NOMO-1 (cell line): ENCODE results near the gene IL23R.
A peak's percentile ranks its signal among the peaks of the same experiment; 100 is the strongest.

Source experiments
- DNase-seq, 2 experiments: peaks; one replicate each; lab custom pipeline; 2025; ENCODE audit not compliant: unreplicated experiment in 2 of 2; lab: John Stamatoyannopoulos, UW

IL23R gene

GRCh38 chr1:67148516-67149178, 17.6 kb upstream of the IL23R start:
- no peak for DNase-seq

DNA sequence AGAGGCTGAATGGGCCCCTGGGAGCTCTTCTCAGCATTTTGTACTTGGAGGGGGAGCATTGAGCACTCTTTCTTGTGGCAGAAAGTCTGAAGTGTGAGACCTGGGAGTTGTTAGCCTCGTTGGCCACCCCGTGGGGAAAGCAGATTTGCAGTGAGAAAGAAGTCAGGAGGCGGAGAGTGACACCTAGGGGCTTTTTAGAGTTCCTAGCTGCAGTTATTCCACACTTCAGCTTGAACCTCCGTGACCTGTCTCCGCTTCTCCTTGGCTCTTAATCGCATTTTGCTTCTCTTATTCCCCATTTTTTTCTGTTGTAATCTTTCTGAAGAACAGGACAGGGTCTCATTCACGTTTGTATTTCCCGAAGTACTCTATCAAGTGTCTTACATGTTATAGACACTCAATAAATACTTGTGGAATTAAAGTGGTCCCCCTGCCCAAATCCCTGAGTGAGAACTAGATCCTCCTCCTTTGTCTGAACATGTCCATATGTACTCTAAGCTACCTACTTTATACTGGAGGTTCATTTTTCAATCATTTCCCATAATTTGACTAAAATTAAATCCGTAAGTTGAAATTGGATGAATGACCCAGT, 17.0 kb upstream of the IL23R start:
- peak; percentile 51 to 62 for DNase-seq

DNA sequence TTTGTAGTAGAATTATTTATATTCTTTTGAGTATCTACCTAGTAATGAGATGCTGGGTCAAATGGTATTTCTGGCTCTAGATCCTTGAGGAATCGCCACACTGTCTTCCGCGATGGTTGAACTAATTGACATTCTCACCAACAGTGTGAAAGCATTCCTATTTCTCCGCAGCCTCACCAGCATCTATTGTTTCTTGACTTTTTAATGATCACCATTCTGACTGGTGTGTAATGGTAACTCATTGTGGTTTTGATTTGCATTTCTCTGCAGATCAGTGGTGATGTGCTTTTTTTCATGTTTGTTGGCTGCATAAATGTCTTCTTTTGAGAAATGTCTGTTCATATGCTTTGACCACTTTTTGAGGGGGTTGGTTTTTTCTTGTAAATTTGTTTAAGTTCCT, 15.3 kb upstream of the IL23R start:
- DNase-seq, result no peak

- no peak for DNase-seq
These were observed 7.9 kb upstream of the IL23R start for GRCh38 chr1:67158401-67158800.

DNA sequence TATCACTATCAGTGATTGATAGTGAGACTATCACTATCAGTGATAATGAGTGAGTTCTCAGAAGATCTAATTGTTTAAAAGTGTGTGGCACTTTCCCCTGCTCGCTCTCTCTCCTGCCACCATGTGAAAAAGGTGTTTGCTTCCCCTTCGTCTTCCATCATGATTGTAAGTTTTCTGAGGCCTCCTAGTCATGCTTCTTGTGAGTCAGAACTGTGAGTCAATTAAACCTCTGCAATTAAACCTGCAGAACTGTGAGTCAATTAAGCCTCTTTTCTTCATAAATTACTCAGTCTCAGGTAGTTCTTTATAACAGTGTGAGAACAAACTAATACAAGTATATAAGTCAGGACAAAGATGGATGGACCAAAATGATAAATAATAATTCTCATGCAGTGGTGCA, 7.0 kb upstream of the IL23R start:
- no peak for DNase-seq

- no peak for DNase-seq
These were observed 3.3 kb upstream of the IL23R start for GRCh38 chr1:67162954-67163353.

DNA sequence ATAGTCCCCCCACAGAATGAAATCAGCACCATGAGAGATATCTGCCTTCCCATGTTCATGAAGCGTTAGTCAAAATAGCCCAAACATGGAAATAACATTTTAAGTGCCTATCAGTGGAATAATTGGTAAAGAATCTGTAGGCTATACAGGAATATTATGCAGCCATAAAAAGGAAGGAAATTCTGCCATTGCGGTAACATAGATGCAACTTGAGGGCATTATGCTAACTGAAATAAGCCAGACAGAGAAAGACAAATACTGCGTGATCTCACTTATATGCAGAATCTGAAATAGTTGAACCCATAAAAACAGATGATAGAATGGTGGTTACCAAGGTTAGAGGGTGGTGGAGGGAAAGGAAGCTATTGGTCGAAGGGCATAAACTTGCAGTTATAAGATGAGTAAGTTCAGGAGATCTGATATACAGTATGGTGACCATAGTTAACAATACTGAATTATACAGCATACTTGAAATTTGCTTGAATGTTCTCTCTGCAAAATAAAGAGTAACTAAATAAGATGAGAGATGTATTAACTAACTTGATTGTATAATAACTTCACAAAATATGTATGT, 699 bp upstream of the IL23R start:
- no peak for DNase-seq

DNA sequence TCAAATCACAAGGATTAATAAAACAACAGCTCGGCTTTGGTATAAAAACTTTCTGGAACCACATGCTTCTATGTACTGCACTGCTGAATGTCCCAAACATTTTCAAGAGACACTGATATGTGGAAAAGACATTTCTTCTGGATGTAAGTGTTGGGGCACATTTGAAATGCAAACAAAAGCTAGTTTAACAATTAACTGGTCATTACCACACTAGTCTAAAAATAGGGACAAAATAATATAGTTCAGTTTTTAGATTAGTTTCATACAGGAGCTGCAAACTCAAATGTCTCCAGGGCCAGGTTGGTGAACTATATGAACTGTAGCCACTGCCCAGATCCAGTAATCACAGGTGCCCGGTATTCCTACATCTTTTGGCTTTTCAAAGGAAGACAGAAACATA, 3.2 kb downstream of the IL23R start:
- DNase-seq, result no peak

DNA sequence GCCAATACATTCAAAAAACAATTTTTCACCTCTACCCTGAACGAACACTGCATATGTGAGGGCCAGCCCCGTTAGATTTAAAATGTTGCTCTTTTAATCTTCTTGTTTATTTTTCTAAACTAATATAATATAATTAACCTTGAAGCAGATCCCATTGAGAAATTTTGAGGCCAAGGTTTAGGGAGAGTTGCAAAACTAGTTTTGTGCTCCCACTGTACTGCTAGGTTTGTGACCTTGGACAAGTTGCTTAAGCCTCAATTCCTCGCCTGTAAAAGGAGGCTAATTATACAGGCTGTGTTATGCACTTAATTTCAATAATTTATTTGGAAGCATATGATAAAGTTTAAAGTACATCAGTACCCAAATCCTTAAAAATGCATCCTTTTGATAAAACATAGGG, 3.7 kb downstream of the IL23R start:
- DNase-seq, result no peak

- DNase-seq, result no peak
These were observed 4.7 kb downstream of the IL23R start for GRCh38 chr1:67170751-67171573.

DNA sequence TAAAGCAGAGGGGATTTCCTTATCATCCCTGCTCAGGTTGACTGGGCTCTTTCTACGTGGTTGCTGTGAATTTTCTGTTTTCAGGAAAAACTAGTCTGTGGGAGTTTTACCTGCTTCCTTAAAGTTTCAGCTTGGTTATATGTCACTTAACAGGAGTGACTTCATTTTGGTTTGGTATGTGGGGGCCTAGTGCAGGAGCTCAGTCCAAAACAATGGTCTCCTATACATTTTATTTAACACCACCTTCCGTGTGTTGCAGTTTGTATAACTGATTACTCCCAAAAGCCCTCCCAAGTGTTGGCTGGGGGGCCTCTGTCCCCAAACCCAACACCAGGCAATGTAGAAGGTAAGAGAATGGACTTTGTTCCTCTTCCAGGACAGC, 5.3 kb downstream of the IL23R start:
- DNase-seq, result no peak

- DNase-seq, result no peak
These were observed 5.7 kb downstream of the IL23R start for GRCh38 chr1:67171978-67172377.

GRCh38 chr1:67173988-67174387, 7.7 kb downstream of the IL23R start:
- DNase-seq, result no peak

DNA sequence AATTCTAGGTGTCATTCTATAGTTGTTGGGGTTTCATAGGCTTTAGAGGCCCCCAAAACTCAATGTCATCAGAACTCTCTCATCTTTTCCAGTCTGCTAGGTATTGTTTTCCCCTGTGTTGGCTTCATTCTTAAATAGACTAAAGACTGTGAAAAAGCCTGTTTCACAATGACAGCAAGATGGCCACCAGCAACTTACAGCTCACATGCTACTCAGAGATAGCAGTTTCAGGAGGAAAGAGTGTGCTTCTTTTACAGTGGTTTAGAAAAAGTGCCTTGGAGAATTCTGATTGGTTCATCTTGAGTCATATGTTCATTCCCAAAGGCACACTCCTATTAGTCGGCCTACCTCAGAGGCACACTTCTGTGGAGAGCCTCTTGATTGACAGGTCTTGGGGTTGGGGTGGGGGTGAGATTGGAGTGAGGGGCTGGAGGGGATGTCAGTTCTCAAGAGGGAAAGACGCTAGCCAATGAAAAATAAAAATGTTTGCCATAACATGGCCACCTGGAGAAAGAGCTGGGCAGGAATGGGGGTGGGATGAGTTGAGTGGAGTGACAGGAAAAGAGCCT, 8.5 kb downstream of the IL23R start:
- DNase-seq, result no peak

GRCh38 chr1:67175530-67176087, 9.4 kb downstream of the IL23R start:
- no peak for DNase-seq

GRCh38 chr1:67184838-67185421, 18.7 kb downstream of the IL23R start:
- no peak for DNase-seq

DNA sequence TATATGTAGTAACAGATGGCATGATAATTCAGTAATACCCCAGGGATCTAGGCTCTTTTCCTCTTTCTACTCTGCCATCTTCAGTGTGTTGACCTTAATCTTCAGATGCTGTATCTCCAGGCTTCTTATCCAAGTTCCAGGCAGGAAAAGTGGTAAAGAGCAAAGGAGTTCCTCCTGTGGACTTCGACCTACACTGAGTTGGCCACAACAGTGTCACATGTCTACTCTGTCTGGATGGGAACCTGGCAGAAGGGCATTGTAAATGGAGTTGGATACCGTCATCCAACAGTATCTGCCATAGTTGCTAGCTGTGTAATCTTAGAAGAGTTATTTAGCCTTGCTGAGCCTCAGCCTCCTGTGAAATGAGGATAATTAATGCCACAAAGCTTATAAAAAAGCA, 21.9 kb downstream of the IL23R start:
- no peak for DNase-seq

DNA sequence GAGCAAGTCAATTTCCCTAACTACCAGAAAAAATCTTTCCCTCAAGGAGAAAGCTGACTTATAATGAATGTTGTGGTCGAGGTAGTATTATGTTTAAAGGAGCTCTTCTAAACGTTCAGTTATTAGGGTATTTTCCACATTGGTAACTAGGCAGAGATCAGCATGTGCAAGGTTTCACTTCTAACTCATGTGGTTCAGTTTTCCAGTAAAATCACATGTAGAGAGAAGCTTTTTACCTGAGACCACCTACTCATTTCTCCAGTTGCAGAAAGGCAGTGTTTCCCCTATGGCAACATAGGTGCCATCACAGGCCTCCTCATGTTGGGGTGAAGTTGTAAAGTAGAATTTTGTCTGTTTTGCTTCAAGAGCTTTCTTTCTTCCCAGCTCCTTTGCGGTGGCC, 23.7 kb downstream of the IL23R start:
- DNase-seq, result no peak

GRCh38 chr1:67190410-67190809, 24.2 kb downstream of the IL23R start:
- DNase-seq, result no peak

GRCh38 chr1:67190942-67191341, 24.7 kb downstream of the IL23R start:
- DNase-seq, result no peak
